NOMO-1 treated with DMSO at 0.1 percent for 48 hours (cell line): ENCODE data around the gene RRAGD.

Source experiments
- DNase-seq: peaks from one replicate; lab custom pipeline; 2025; ENCODE audit not compliant: unreplicated experiment; lab: John Stamatoyannopoulos, UW

RRAGD gene

GRCh38 chr6:89379281-89379680, 32.8 kb downstream of the RRAGD start:
- peak; percentile 90 for DNase-seq

GRCh38 chr6:89378628-89379027, 33.4 kb downstream of the RRAGD start:
- no peak for DNase-seq

- peak; percentile 81 for DNase-seq
Measured at GRCh38 chr6:89375427-89376267, 36.4 kb downstream of the RRAGD start.

- no peak for DNase-seq
Measured at GRCh38 chr6:89372506-89372901, 39.6 kb downstream of the RRAGD start.

GRCh38 chr6:89371849-89372505, 40.1 kb downstream of the RRAGD start:
- peak; percentile 55 for DNase-seq

- no peak for DNase-seq
Measured at GRCh38 chr6:89368999-89369398, 43.1 kb downstream of the RRAGD start.

- peak; percentile 53 for DNase-seq
Measured at GRCh38 chr6:89368107-89368506, 44.0 kb downstream of the RRAGD start.

- DNase-seq, result no peak
Measured at GRCh38 chr6:89364586-89364985, 47.5 kb downstream of the RRAGD start.

GRCh38 chr6:89361171-89361570, 50.9 kb downstream of the RRAGD start:
- no peak for DNase-seq

GRCh38 chr6:89360415-89360999, 51.6 kb downstream of the RRAGD start:
- peak; percentile 28 for DNase-seq

GRCh38 chr6:89359561-89359960, 52.5 kb downstream of the RRAGD start:
- peak; percentile 13 for DNase-seq

GRCh38 chr6:89357390-89357789, 54.7 kb downstream of the RRAGD start:
- peak; percentile 33 for DNase-seq

- no peak for DNase-seq
Measured at GRCh38 chr6:89356642-89357170, 55.4 kb downstream of the RRAGD start.

- DNase-seq, result no peak
Measured at GRCh38 chr6:89355511-89356194, 56.4 kb downstream of the RRAGD start.

- DNase-seq, result no peak
Measured at GRCh38 chr6:89353702-89354392, 58.2 kb downstream of the RRAGD start.

GRCh38 chr6:89353118-89353556, 58.9 kb downstream of the RRAGD start:
- DNase-seq, result no peak

GRCh38 chr6:89352278-89353117, 59.6 kb downstream of the RRAGD start, which contains the start of gene UBE2J1:
Gene UBE2J1 (minus strand): TSS chr6:89352722. CDS start chr6:89352569, 153 bp downstream.
- peak; percentile 81 for DNase-seq

- no peak for DNase-seq
Measured at GRCh38 chr6:89351671-89352277, 60.3 kb downstream of the RRAGD start.
